T47D (cell line): ENCODE results near the gene ZNF425.

Experiments
- DNase-seq, 2 experiments: peaks; one replicate each; pipeline versions ENCODE4 v3.0.0 to v3.0.0-alpha.2; 2011 to 2012; ENCODE audit warnings: low read depth in 1 of 2, low spot score in 1 of 2
- JUND ChIP-seq: IDR thresholded peaks from 2 replicates; pipeline ENCODE4 v1.6.1; 2012; ENCODE audit warnings: low read depth
- in situ Hi-C: cut with HindIII; loops from 2 replicates; pipeline ENCODE4 v1.10.0; 2016; ENCODE audit warnings: low sequenced_read_pairs, low pct_unique_long_range_greater_than_20kb

ZNF425 gene

DNA sequence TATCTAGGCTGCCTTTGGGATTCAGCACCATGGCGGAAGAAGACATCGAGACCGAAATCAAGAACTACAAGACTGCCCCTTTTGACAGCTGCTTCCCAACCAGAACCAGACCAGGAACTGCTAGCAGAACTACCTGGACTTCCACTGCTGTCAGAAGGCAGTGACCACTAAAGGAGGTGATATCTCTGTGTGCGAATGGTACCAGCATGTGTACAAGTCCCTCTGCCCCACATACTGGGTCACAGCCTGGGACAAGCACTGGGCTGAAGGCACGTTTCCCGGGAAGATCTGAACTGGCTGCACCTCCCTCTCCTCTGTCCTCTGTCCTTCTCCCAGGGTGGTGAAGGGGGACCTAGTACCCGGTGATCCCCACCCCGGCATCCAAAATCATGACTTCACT lies 72.2 kb downstream of the ZNF425 start:
- in situ Hi-C loops = no loop called here
- no peak for DNase-seq
- no peak for TF ChIP-seq JUND

DNA sequence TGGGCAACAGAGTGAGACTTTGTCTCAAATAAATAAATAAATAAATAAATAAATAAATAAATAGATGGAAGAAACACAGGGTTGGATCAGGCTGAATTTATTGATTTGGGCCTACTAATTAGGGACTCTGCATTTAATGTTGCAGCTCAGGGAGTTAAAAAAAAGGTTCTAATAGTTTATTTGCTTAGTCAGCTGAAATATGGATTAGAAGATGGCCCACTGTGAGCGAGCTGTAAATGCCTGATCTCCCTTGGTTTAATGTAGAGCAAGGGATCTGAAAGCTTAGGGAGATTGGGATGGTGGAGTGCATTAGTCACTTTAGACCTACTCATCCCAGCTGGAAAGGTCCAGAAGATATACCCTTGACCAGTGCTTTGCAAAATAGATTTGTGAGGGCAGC lies 72.7 kb downstream of the ZNF425 start:
- no peak for TF ChIP-seq JUND
- no peak for DNase-seq
- in situ Hi-C loops = no loop called here
